HG03469 (cell line): ENCODE results near the gene MED22.
"Not testable (repeated sequence)": the region's sequence is repeated elsewhere in the genome, so short reads cannot be mapped to it uniquely, and the experiment has no call there.

ENCODE experiments used
- ATAC-seq: cut with Tn5 transposase; IDR thresholded peaks from one replicate; pipeline ENCODE4 v1.9.1; 2021; ENCODE audit warnings: mild to moderate bottlenecking, moderate library complexity, moderate number of reproducible peaks; ENCODE audit not compliant: unreplicated experiment

The MED22 gene

GRCh38 chr9:133347985-133348717 lies at the start of gene MED22, which contains the start of gene RPL7A:
Gene MED22, minus strand, starts transcription at chr9:133348131. Its CDS starts 1,469 bp downstream, at chr9:133346662.
Gene RPL7A, plus strand, starts transcription at chr9:133348218. Its CDS starts 26 bp downstream, at chr9:133348244.
- peak; percentile 53 for ATAC-seq

DNA sequence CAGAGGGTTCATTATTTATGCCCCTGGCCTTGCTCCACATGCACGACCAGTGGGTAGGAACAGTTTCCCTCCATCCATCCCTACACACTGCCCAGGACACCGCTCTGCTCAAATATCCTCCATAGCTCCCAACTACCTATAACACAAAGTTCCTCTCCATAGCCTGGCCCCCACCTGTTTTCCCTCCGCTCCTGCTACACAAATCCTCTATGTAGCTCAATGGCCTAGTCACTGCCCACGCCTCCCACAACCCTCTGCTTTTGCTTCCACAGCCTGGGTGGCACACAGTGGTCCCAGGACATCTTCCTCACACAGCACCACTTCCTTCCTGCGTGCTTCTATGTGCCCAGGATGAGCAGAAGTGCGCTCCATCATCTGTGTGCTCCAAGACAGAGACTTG lies 49.4 kb upstream of the MED22 start:
- ATAC-seq: no peak

DNA sequence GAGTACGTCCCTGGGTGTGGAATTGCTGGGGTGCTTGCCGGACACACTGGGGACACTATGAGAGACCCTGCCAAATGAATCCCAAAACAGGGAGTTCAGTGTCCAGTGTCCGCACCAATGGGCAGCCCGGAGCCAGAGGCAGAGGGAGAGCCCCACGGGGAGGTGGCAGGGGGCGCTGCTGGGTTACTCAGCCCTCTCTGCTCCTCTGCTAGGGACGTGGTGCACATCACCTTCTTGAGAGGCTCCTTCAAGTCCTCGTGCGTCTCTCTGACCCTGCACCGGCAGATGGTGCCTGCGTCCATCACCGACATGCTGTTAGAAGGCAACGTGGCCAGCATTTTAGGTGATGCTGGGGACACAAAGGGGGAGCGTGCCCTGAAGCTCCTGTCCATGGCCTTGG lies 49.0 kb upstream of the MED22 start:
- no peak for ATAC-seq

GRCh38 chr9:133394687-133395271 lies 46.8 kb upstream of the MED22 start:
- ATAC-seq: no peak

DNA sequence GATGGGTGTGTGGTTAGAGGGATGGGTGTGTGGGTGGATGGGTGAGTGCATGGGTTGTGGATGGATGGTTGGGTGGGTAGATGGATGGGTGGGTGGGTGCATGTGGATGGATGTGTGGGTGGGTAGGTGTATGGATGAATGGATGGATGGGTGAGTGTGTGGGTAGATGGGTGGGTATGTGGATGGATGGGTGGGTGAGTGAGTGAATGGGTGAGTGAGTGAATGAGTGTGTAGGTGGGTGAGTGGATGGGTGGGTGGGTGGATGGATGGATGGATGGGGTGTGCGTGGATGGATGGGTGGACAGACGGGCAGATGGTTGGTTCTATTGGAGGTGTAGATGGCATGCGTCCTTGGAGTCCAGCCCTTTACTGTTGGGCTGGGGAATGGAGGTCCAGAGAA lies 45.5 kb upstream of the MED22 start:
- ATAC-seq: no peak

- not testable (repeated sequence) for ATAC-seq
These were observed 44.4 kb upstream of the MED22 start for GRCh38 chr9:133392308-133392707.

GRCh38 chr9:133391449-133391848 lies 43.5 kb upstream of the MED22 start:
- ATAC-seq: not testable (repeated sequence)

DNA sequence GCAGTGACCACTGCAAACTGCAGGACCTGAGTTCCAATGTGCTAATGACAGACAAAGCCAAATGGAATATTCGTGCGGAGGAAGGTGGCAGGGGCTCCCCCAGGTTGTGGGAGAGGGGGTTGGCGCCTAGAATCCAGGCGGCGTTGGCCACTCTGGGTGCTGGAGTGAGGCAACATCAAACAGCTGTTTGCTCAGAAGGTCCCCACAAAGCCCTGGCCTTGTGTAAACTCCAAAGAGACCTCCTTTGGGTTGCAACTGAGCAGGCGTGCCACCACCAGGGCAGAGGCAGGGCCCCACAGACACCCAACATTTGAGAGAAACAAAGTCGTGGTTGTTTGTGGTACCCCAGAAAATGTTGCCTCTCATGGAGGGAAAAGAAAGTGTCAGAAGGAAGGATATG lies 42.8 kb upstream of the MED22 start:
- ATAC-seq: no peak

- no peak for ATAC-seq
These were observed 41.6 kb upstream of the MED22 start for GRCh38 chr9:133389562-133389961.

DNA sequence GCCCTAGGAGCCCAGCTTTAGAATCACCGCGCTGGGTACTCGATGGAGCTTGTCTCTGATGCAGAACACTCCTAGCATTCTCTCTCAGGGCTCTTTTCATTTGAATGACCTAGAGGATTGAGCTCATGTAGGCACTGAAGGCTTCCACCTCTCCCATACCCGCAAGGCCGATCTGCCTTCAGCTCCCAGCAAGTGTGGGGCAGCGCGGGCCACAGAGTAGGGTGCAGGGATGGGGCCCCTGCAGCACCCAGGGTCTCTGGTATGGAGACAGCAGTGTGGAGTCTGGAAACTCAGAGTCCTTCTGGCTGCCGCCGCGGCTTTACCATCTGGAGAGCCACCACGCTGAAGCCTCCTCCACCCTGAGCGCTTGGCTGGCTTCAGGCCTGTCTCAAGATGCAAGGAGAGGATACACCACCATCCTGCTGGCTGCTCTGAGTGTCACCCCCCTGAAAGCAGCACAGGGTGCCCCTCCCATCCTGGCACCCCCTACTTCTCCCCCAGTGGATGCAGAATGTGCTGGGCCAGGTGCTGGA lies 41.2 kb upstream of the MED22 start:
- ATAC-seq: no peak

- ATAC-seq: no peak
These were observed 39.7 kb upstream of the MED22 start for GRCh38 chr9:133387680-133388079.

- ATAC-seq: no peak
These were observed 38.4 kb upstream of the MED22 start for GRCh38 chr9:133386338-133386737.

DNA sequence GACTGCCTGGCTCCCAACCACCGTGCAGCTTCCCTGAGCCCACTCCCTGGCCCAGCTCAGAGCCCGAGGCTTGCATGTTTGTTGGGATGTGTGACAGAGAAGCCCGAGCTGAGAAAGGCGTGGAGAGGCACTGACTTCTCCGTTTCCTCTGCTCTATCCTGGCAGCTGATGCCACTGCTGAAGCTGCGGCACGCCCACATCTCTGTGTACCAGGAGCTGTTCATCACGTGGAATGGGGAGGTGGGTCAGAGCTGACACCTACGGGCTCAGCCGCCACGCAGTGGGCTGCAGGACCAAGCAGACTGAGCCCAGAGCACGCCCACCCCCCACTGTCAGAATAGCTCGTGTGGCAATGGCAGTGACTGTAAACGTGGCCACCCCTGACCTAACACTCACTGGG lies 37.5 kb upstream of the MED22 start:
- no peak for ATAC-seq

DNA sequence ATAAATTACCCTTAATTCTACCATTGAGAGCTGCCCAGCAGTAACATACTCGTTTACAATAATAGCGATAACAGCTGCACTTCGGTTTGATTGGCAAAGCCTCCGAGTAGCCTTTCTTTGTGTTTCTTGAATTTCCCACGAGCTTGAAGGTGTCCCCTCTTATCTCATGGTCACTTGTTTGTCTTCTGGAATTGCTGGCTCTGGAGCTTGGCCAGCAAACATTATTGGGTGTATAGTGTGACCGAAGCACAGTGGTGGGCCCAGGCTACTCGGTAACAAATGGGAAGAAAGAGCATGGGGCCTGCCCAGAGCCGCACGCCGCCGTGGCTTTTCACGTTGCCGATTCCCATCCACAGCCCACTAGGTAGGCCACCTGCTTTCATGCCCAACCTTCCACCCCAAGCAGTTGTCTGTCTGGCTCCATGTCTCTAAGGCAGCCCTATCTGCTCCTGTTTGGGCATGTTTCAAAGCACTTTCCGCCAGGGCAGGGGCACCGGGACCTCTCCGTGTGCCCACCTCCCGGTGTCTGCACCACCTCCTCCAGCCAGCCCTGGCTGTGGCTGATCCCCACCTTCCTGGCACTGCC lies 36.9 kb upstream of the MED22 start:
- ATAC-seq: no peak

DNA sequence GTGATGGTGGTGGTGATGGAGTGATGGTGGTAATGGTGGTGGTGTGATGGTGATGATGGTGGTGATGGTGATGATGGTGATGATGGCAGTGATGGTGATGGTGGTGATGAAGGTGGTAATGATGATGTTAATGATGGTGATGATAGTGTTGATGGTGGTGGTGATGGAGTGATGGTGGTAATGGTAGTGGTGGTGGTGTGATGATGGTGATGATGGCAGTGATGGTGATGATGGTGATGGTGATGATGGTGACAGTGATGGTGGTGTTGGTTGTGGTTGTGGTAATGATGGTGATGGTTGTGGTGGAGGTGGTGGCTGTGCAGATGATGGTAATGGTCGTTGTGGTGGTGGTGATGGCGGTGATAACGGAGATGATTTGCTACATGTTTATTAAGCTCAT lies 35.5 kb upstream of the MED22 start:
- ATAC-seq: no peak

GRCh38 chr9:133382507-133383141 lies 34.7 kb upstream of the MED22 start:
- ATAC-seq: no peak

GRCh38 chr9:133380734-133381133 lies 32.8 kb upstream of the MED22 start:
- ATAC-seq: no peak

- no peak for ATAC-seq
These were observed 31.5 kb upstream of the MED22 start for GRCh38 chr9:133379153-133380086.

DNA sequence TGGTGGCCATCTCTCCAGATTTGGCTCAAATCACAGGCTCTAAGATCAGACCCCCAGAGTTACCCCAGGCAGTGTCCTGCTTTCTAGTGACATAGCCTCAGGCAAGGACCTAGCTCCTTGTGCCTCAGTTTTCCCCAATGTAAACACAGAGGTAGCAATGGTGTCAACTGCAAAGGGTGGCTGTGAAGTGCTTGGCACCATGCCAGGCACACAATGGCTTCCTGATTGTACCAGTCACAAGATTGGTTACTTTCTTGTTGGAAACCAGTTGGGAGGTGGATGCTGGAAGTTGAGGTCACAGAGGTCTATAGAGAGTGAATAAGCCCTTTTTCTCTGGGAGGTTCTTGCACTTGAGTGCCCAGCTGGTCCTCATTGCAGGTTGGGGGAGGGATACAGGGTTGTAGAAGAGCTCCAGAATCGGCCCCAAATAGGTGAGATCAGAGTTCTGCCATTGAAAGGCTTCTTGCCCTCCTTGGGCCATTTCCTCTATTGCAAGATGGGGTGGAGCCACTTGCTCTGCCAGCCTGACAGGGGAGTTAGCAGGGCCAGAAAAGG lies 30.6 kb upstream of the MED22 start:
- ATAC-seq: no peak

DNA sequence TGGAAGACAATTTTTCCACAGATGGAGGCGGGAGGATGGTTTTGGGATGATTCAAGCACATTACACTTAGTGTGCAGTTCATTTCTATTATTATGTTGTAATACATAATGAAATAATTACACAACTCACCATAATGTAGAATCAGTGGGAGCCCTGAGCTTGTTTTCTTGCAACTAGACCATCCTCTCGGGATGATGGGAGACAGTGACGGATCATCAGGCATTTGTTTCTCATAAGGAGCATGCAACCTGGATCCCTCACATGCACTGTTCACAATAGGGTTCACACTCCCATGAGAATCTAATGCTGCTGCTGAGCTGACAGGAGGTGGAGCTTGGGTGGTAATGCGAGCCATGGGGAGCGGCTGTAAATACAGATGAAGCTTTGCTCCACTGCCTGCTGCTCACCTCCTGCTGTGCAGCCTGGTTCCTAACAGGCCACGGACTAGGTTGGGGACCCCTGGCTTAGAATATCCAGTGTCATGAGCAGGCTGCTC lies 29.8 kb upstream of the MED22 start:
- ATAC-seq: no peak
